Measurements from ENCODE around the gene UROC1.

The UROC1 gene

GRCh38 chr3:126439968-126440708 is 77.4 kb downstream of the UROC1 start:
- DNase-seq (ENCODE audit: low spot score) = no peak

GRCh38 chr3:126439346-126439967 is 78.1 kb downstream of the UROC1 start:
- no peak for DNase-seq (ENCODE audit: low spot score)

GRCh38 chr3:126438746-126439145 is 78.8 kb downstream of the UROC1 start:
- DNase-seq (ENCODE audit: low spot score) = no peak

- DNase-seq (ENCODE audit: low spot score) = no peak
Measured at GRCh38 chr3:126438186-126438585, 79.4 kb downstream of the UROC1 start.

- DNase-seq (ENCODE audit: low spot score) = no peak
Measured at GRCh38 chr3:126436826-126437717, 80.5 kb downstream of the UROC1 start.

GRCh38 chr3:126435456-126436315 is 81.9 kb downstream of the UROC1 start:
- no peak for DNase-seq (ENCODE audit: low spot score)

- no peak for DNase-seq (ENCODE audit: low spot score)
Measured at GRCh38 chr3:126434931-126435411, 82.6 kb downstream of the UROC1 start.

GRCh38 chr3:126434264-126434590 is 83.3 kb downstream of the UROC1 start:
- no peak for DNase-seq (ENCODE audit: low spot score)

GRCh38 chr3:126433496-126434263 is 83.9 kb downstream of the UROC1 start:
- DNase-seq (ENCODE audit: low spot score) = no peak

GRCh38 chr3:126433105-126433430 is 84.5 kb downstream of the UROC1 start:
- DNase-seq (ENCODE audit: low spot score) = no peak

GRCh38 chr3:126432361-126433104 is 85.0 kb downstream of the UROC1 start:
- no peak for DNase-seq (ENCODE audit: low spot score)
